Measurements from ENCODE around the gene MYBBP1A. TPM values are rescaled to one million over a fixed set of nuclear protein-coding genes. Genes with fewer than 3 reads are reported as not detected.

The MYBBP1A gene
- total and polyA plus RNA-seq, 2 experiments from 2014 or later, result 42.4 to 56.4 TPM

DNA sequence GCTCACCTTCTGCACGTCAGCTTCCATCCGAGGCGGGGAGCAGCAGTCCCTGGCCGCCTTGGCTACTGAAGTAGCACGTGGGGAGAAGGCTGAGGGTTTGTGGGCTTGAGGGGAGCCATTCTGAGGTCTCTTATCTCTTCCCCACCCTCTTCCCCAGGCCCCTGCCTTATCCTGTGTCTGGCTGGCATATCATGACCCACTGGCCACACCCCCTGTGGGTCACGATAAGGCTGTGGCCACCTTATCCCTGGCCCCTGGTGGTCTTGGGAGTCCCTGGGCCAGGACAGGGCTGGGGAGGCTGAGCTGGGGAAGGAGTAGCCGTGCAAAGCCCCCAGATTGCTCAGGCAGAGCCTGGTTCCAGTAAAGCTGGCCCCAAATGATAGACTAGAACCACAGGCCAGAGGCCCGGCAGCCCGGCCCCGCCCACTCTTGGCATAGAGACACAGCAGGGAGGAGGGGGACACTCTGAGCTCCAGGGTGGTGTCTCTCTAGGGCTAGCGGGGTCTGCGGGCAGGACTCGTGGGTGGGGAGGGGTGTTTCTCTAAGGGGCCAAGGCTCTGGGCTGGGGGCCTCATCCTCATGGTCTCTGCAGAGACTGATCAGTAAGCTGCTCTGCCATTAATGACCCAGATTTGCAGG lies 48.9 kb downstream of the MYBBP1A start:
- in situ Hi-C loops (cut with MboI), result no loop called here
- WGBS, 2 experiments (ENCODE audit: low coverage in 1 of 2, low lambda C conversion rate in 2 of 2, missing lambda C conversion rate in 2 of 2), result 48 to 53% methylated on average over 12 to 13 of the region's 13 CpGs
- Histone ChIP-seq H3K27ac (no peak overlapping the region), H3K9me2 (ENCODE audit: insufficient read depth) (no peaks in the 10 kb centered on the region), H3K79me2 (ENCODE audit: insufficient read depth) (no peaks in the 10 kb centered on the region), H3K4me3 (no peak overlapping the region), H4K20me1 (ENCODE audit: insufficient read depth) (no peaks in the 10 kb centered on the region), H3K9ac (no peak overlapping the region), H2AFZ (no peak overlapping the region), H3K9me3 (ENCODE audit: low read depth) (no peaks in the 10 kb centered on the region), H3K36me3 (ENCODE audit: low read depth) (no peaks in the 10 kb centered on the region), H3K27me3 (replicated peaks; ENCODE audit: insufficient read depth) (peaks cover 37% of the 10 kb centered on the region), H3K4me1 (ENCODE audit: insufficient read depth) (no peaks in the 10 kb centered on the region), H3F3A (ENCODE audit: insufficient read depth) (no peaks in the 10 kb centered on the region), H3K4me2 (ENCODE audit: unreplicated experiment) (no peak overlapping the region)
- no peak for TF ChIP-seq EZH2 (IDR thresholded peaks at IDR 0.05; ENCODE audit: insufficient read depth, poor library complexity, severe bottlenecking)
- no peak for TF ChIP-seq EZH2phosphoT487 (IDR thresholded peaks at IDR 0.05; ENCODE audit: insufficient read depth, low read depth)
- no peak for DNase-seq

DNA sequence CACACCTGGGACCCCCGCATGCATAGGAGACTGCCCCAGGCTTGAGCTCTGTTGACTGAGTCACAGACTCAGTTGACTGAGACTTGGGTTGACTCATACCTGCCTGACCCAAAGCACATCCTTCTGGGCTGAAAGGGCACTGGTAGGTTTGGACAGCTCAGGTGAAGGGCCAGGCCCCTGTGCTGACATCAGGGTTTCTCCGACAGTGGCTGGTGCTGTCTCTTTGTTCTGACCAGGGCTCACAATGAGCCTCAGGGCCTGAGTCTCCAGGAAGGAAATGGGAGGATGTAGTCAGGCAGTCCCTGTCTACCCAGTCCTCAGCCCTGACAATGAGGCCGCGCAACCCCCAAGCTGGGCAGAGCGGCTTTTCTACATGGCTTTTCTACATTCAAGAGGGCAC lies 50.0 kb downstream of the MYBBP1A start:
- no peaks in the 10 kb centered on the region for H3K9me2 ChIP-seq (ENCODE audit: insufficient read depth)
- DNase-seq, result no peak
- no peaks in the 10 kb centered on the region for H3K9me3 ChIP-seq (ENCODE audit: low read depth)
- no peaks in the 10 kb centered on the region for H3K36me3 ChIP-seq (ENCODE audit: low read depth)
- H3K4me3 ChIP-seq, result no peak overlapping the region
- in situ Hi-C loops (cut with MboI), result no loop called here
- H3K27ac ChIP-seq, result no peak overlapping the region
- H3K4me1 ChIP-seq (ENCODE audit: insufficient read depth), result no peaks in the 10 kb centered on the region
- no peak overlapping the region for H3K4me2 ChIP-seq (ENCODE audit: unreplicated experiment)
- no peaks in the 10 kb centered on the region for H4K20me1 ChIP-seq (ENCODE audit: insufficient read depth)
- no peaks in the 10 kb centered on the region for H3F3A ChIP-seq (ENCODE audit: insufficient read depth)
- no peak overlapping the region for H2AFZ ChIP-seq
- TF ChIP-seq EZH2phosphoT487 (IDR thresholded peaks at IDR 0.05; ENCODE audit: insufficient read depth, low read depth) (no peak), EZH2 (IDR thresholded peaks at IDR 0.05; ENCODE audit: insufficient read depth, poor library complexity, severe bottlenecking) (no peak)
- H3K9ac ChIP-seq, result no peak overlapping the region
- peaks cover 40% of the 10 kb centered on the region for H3K27me3 ChIP-seq (replicated peaks; ENCODE audit: insufficient read depth)
- WGBS, 2 experiments (ENCODE audit: low coverage in 1 of 2, low lambda C conversion rate in 2 of 2, missing lambda C conversion rate in 2 of 2), result 95% methylated on average over 5 of the region's 5 CpGs
- H3K79me2 ChIP-seq (ENCODE audit: insufficient read depth), result no peaks in the 10 kb centered on the region

DNA sequence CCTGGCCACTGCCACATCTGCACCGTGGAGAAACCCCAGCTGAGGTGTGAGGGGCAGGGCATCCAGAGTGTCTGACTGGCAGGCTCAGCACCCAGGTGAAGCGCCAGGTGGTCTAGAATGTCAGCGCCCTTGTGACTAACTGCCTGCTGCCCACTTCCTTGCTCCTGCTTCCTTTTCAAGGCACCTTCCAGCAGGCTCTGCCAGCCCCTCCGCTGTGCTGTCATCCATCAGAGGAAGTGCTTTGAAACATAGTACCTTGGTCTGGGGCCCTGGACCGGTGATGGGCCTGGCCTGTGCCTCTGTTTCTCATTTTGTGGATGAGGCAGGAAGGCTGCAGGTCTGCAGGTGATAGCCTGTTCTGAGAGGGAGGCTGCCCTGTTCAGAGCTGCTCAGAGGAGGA lies 51.0 kb downstream of the MYBBP1A start:
- Histone ChIP-seq H3K9ac (no peak overlapping the region), H3K9me2 (ENCODE audit: insufficient read depth) (no peaks in the 10 kb centered on the region), H3K27ac (no peak overlapping the region), H3K79me2 (ENCODE audit: insufficient read depth) (no peaks in the 10 kb centered on the region), H3K36me3 (ENCODE audit: low read depth) (no peaks in the 10 kb centered on the region), H3K9me3 (ENCODE audit: low read depth) (no peaks in the 10 kb centered on the region), H3K4me2 (ENCODE audit: unreplicated experiment) (no peak overlapping the region), H3K27me3 (replicated peaks; ENCODE audit: insufficient read depth) (peaks cover 47% of the 10 kb centered on the region), H4K20me1 (ENCODE audit: insufficient read depth) (no peaks in the 10 kb centered on the region), H3K4me1 (ENCODE audit: insufficient read depth) (no peaks in the 10 kb centered on the region), H3F3A (ENCODE audit: insufficient read depth) (no peaks in the 10 kb centered on the region), H3K4me3 (no peak overlapping the region), H2AFZ (no peak overlapping the region)
- WGBS, 2 experiments (ENCODE audit: low coverage in 1 of 2, low lambda C conversion rate in 2 of 2, missing lambda C conversion rate in 2 of 2), result 65 to 71% methylated on average over 5 of the region's 5 CpGs
- in situ Hi-C loops (cut with MboI), result no loop called here
- TF ChIP-seq EZH2phosphoT487 (IDR thresholded peaks at IDR 0.05; ENCODE audit: insufficient read depth, low read depth) (no peak), EZH2 (IDR thresholded peaks at IDR 0.05; ENCODE audit: insufficient read depth, poor library complexity, severe bottlenecking) (no peak)
- no peak for DNase-seq

DNA sequence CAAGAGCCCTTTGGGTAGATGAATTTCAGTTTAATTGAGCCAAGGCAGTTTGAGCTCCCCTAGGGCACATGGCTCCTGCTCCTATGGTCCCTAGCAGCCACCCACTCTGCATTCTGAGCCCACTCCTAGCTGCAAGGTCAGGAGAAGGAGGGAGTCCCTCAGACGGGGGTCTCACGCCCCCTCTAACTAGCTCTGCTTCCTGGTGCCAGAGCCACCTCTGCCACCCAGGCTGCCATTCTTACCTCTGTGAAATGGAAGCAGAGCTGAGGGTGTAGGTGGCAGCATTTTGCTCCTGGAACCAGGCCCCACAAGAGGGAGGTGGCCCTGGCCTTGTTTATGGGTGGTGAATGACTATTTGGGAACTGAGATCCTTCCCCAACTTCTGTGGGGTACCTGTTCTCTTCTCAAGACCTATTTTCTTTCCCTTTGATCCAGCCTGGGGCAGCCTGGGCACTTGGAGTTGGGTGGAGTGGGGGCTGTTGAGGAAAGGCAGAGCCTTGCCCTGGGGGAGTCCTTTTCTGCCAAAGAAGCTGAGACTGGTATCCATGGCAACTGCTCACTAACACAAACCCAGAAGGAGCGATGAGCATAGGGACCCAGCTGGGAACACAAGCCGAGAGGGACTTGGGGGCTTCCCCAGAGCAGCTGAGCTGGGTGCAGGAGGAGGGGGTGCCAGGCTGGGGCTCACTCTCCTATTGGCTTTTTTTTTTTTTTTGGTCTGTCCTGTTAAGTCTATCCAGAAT lies 51.7 kb downstream of the MYBBP1A start:
- H3K4me1 ChIP-seq (ENCODE audit: insufficient read depth), result no peaks in the 10 kb centered on the region
- no peak for DNase-seq
- no peak overlapping the region for H3K4me2 ChIP-seq (ENCODE audit: unreplicated experiment)
- in situ Hi-C loops (cut with MboI), result no loop called here
- peaks cover 48% of the 10 kb centered on the region for H3K27me3 ChIP-seq (replicated peaks; ENCODE audit: insufficient read depth)
- H4K20me1 ChIP-seq (ENCODE audit: insufficient read depth), result no peaks in the 10 kb centered on the region
- no peaks in the 10 kb centered on the region for H3K36me3 ChIP-seq (ENCODE audit: low read depth)
- no peaks in the 10 kb centered on the region for H3K9me3 ChIP-seq (ENCODE audit: low read depth)
- H3F3A ChIP-seq (ENCODE audit: insufficient read depth), result no peaks in the 10 kb centered on the region
- 51 to 55% methylated on average over 4 of the region's 4 CpGs for WGBS, 2 experiments (ENCODE audit: low coverage in 1 of 2, low lambda C conversion rate in 2 of 2, missing lambda C conversion rate in 2 of 2)
- H3K9me2 ChIP-seq (ENCODE audit: insufficient read depth), result no peaks in the 10 kb centered on the region
- no peak overlapping the region for H2AFZ ChIP-seq
- no peak overlapping the region for H3K27ac ChIP-seq
- no peak overlapping the region for H3K9ac ChIP-seq
- no peak overlapping the region for H3K4me3 ChIP-seq
- no peaks in the 10 kb centered on the region for H3K79me2 ChIP-seq (ENCODE audit: insufficient read depth)
- no peak for TF ChIP-seq EZH2 (IDR thresholded peaks at IDR 0.05; ENCODE audit: insufficient read depth, poor library complexity, severe bottlenecking)
- TF ChIP-seq EZH2phosphoT487 (IDR thresholded peaks at IDR 0.05; ENCODE audit: insufficient read depth, low read depth), result no peak

Data from GM23248 (cell line).